Neutrophil (primary cell): Measurements from ENCODE around the gene AP1M2.
"Not testable (repeated sequence)": the region's sequence is repeated elsewhere in the genome, so short reads cannot be mapped to it uniquely, and the experiment has no call there.

Experiments
- H3K27ac ChIP-seq: fragments of 200-600 bp; sonication (generic); 2 replicates; pipeline ENCODE4 v1.5.1; 2016; ENCODE audit warnings: mild to moderate bottlenecking, moderate library complexity
- H3K27me3 ChIP-seq: fragments of 200-600 bp; sonication (generic); 2 replicates; pipeline ENCODE4 v1.6.0; 2016; ENCODE audit warnings: mild to moderate bottlenecking
- H3K36me3 ChIP-seq: fragments of 200-600 bp; sonication (generic); 2 replicates; pipeline ENCODE4 v1.5.1; 2017
- H3K4me1 ChIP-seq, 2 experiments: fragments of 200-600 bp in 1 of 2; sonication (generic) in 1 of 2; 1 replicate in 1 of 2; 2 replicates in 1 of 2; pipeline versions ENCODE4 v1.5.1 to v1.6.1; 2013 to 2016; ENCODE audit warnings: low read depth in 1 of 2, low read length in 1 of 2, mild to moderate bottlenecking in 1 of 2, moderate library complexity in 1 of 2; ENCODE audit not compliant: control insufficient read depth in 1 of 2, insufficient read depth in 1 of 2
- H3K4me3 ChIP-seq, 2 experiments: fragments of 200-600 bp in 1 of 2; sonication (generic) in 1 of 2; 1 replicate in 1 of 2; 2 replicates in 1 of 2; pipeline ENCODE4 v1.5.1; 2013 to 2016; ENCODE audit warnings: low read depth in 1 of 2, low read length in 1 of 2, mild to moderate bottlenecking in 1 of 2, moderate library complexity in 1 of 2
- H3K9me3 ChIP-seq: fragments of 200-600 bp; sonication (generic); 2 replicates; pipeline ENCODE4 v1.5.1; 2016
- CTCF ChIP-seq: fragments of 200-600 bp; sonication (generic); IDR thresholded peaks from 2 replicates; pipeline ENCODE4 v1.5.1; 2016; ENCODE audit warnings: antibody characterized with exemption

Gene AP1M2

GRCh38 chr19:10532457-10532856, 54.7 kb downstream of the AP1M2 start:
- Histone ChIP-seq H3K4me1 (no peaks in the 10 kb centered on the region), H3K27me3 (peaks cover 18% of the 10 kb centered on the region), H3K36me3 (no peaks in the 10 kb centered on the region), H3K27ac (no peak overlapping the region), H3K9me3 (no peaks in the 10 kb centered on the region), H3K4me3 (no peak overlapping the region)
- no peak for TF ChIP-seq CTCF

- H3K27me3 ChIP-seq = peaks cover 21% of the 10 kb centered on the region
- not testable (repeated sequence) for H3K27ac ChIP-seq, H3K9me3 ChIP-seq, H3K36me3 ChIP-seq, H3K4me3 ChIP-seq, H3K4me1 ChIP-seq
Observed at GRCh38 chr19:10526887-10527286, 60.2 kb downstream of the AP1M2 start.

GRCh38 chr19:10525636-10526035, 61.5 kb downstream of the AP1M2 start:
- Histone ChIP-seq H3K4me3 (no peak overlapping the region), H3K27ac (no peak overlapping the region), H3K4me1 (no peaks in the 10 kb centered on the region), H3K9me3 (no peaks in the 10 kb centered on the region), H3K36me3 (no peaks in the 10 kb centered on the region), H3K27me3 (peaks cover 33% of the 10 kb centered on the region)
- TF ChIP-seq CTCF = no peak

- Histone ChIP-seq H3K27ac (no peak overlapping the region), H3K4me3 (no peak overlapping the region), H3K9me3 (no peaks in the 10 kb centered on the region), H3K36me3 (no peaks in the 10 kb centered on the region), H3K4me1 (no peaks in the 10 kb centered on the region), H3K27me3 (peaks cover 57% of the 10 kb centered on the region)
- no peak for TF ChIP-seq CTCF
Observed at GRCh38 chr19:10523135-10523636, 63.9 kb downstream of the AP1M2 start.
